Endodermal cell (in vitro differentiated cells): Measurements from ENCODE around the gene ADI1. TPM values are rescaled to one million over a fixed set of nuclear protein-coding genes. Genes with fewer than 3 reads are reported as not detected.

Source experiments
- DNase-seq: peaks from one replicate; pipeline ENCODE4 v3.0.0-alpha.2; 2017
- H3K27ac ChIP-seq: 2 replicates; pipeline ENCODE4 v1.5.1; 2013; ENCODE audit warnings: mild to moderate bottlenecking, low read depth, low read length, moderate library complexity
- H3K27me3 ChIP-seq: 2 replicates; pipeline ENCODE4 v1.6.1; 2013; ENCODE audit warnings: mild to moderate bottlenecking, low read length, moderate library complexity; ENCODE audit not compliant: insufficient read depth, control insufficient read depth, poor library complexity, severe bottlenecking
- H3K36me3 ChIP-seq: 2 replicates; pipeline ENCODE4 v1.7.0; 2013; ENCODE audit warnings: mild to moderate bottlenecking, low read length, moderate library complexity; ENCODE audit not compliant: control insufficient read depth, insufficient read depth
- H3K4me1 ChIP-seq: one replicate; pipeline ENCODE4 v1.7.0; 2013; ENCODE audit warnings: low read length; ENCODE audit not compliant: control insufficient read depth, insufficient read depth
- H3K4me3 ChIP-seq: 2 replicates; pipeline ENCODE4 v1.5.1; 2013; ENCODE audit warnings: mild to moderate bottlenecking, low read length, moderate library complexity
- H3K9ac ChIP-seq: 2 replicates; pipeline ENCODE4 v1.6.1; 2013; ENCODE audit warnings: mild to moderate bottlenecking, low read length, moderate library complexity; ENCODE audit not compliant: poor library complexity, severe bottlenecking; ENCODE audit errors: extremely low read depth
- H3K9me3 ChIP-seq: 2 replicates; pipeline ENCODE4 v1.6.1; 2013; ENCODE audit warnings: mild to moderate bottlenecking, low read length, moderate library complexity; ENCODE audit not compliant: control insufficient read depth
- H3K27ac Mint-ChIP-seq: 2 replicates; pipeline ENCODE4 v1.8.0; 2020; ENCODE audit warnings: mixed read lengths
- H3K27me3 Mint-ChIP-seq: 2 replicates; pipeline ENCODE4 v1.8.0; 2021; ENCODE audit warnings: mild to moderate bottlenecking, mixed read lengths; ENCODE audit not compliant: insufficient read depth
- H3K36me3 Mint-ChIP-seq: 2 replicates; pipeline ENCODE4 v1.8.0; 2020; ENCODE audit warnings: low read depth, mixed read lengths
- H3K4me1 Mint-ChIP-seq: 2 replicates; pipeline ENCODE4 v1.8.0; 2020; ENCODE audit warnings: mixed read lengths
- H3K4me3 Mint-ChIP-seq: 2 replicates; pipeline ENCODE4 v1.8.0; 2020; ENCODE audit warnings: mild to moderate bottlenecking, moderate library complexity, mixed read lengths
- H3K9me3 Mint-ChIP-seq: 2 replicates; pipeline ENCODE4 v1.8.0; 2020; ENCODE audit warnings: mild to moderate bottlenecking, mixed read lengths
- CTCF ChIP-seq: fragments of 200-600 bp; sonication (generic); conservative IDR thresholded peaks from 2 replicates; pipeline ENCODE4 v1.5.0; 2021; ENCODE audit warnings: antibody characterized with exemption, mild to moderate bottlenecking
- WGBS, 2 experiments: methylation state at CpG; one replicate each; pipeline versions ENCODE4 v1.1.5 to v1.1.7; 2013; ENCODE audit warnings: missing lambda C conversion rate in 2 of 2, mixed read lengths in 1 of 2; ENCODE audit not compliant: insufficient coverage in 1 of 2, insufficient read length in 1 of 2; 5-methylcytosine and 5-hydroxymethylcytosine counted together
- total RNA-seq, 2 donors: library from RNA; stranded (reverse); fragmentation: NEBNext Ultra II Directional in 1 of 2; extraction: Animal tissue kit (Norgen Biotek cat#: 25700) in 1 of 2; gene quantifications; 2 replicates in 1 of 2; 3 replicates in 1 of 2; pipeline ENCODE4 v1.2.1, GENCODE V29; 2021

The ADI1 gene
- total RNA-seq, 2 donors from 2014 or later: 27.1 to 40.1 TPM

- Mint-ChIP-seq H3K4me1 (peaks cover 10% of the 10 kb centered on the region), H3K4me3 (no peak overlapping the region), H3K36me3 (peaks cover 17% of the 10 kb centered on the region), H3K9me3 (no peaks in the 10 kb centered on the region), H3K27ac (no peak overlapping the region), H3K27me3 (no peaks in the 10 kb centered on the region)
- Histone ChIP-seq H3K27ac (no peak overlapping the region), H3K36me3 (peaks cover 3% of the 10 kb centered on the region), H3K9me3 (no peaks in the 10 kb centered on the region), H3K27me3 (no peaks in the 10 kb centered on the region), H3K4me3 (no peak overlapping the region), H3K9ac (no peak overlapping the region), H3K4me1 (no peaks in the 10 kb centered on the region)
- WGBS, 2 experiments: 92% methylated on average over 5 of the region's 5 CpGs
- TF ChIP-seq CTCF: no peak
- no peak for DNase-seq
Observed at GRCh38 chr2:3563521-3563976, 44.2 kb upstream of the ADI1 start.

GRCh38 chr2:3558205-3559014, 39.1 kb upstream of the ADI1 start, which contains the start of gene RNASEH1:
Gene RNASEH1, minus strand, starts transcription at chr2:3558333. Its CDS starts 73 bp downstream, at chr2:3558260.
- no peaks in the 10 kb centered on the region for H3K9me3 ChIP-seq
- no peak for TF ChIP-seq CTCF
- WGBS, 2 experiments: 0 to 1% methylated on average over 12 to 67 of the region's 67 CpGs
- H3K4me1 ChIP-seq: no peaks in the 10 kb centered on the region
- H3K36me3 ChIP-seq: peaks cover 38% of the 10 kb centered on the region
- DNase-seq: peak; percentile 99
- H3K27ac Mint-ChIP-seq: peak within 1 kb of the TSS; percentile 97
- peaks cover 47% of the 10 kb centered on the region for H3K36me3 Mint-ChIP-seq
- peak within 1 kb of the TSS; percentile 86 for H3K4me3 ChIP-seq
- H3K4me3 Mint-ChIP-seq: peak within 1 kb of the TSS; percentile 85
- peak within 1 kb of the TSS; percentile 97 for H3K9ac ChIP-seq
- peaks cover 7% of the 10 kb centered on the region for H3K4me1 Mint-ChIP-seq
- no peaks in the 10 kb centered on the region for H3K27me3 Mint-ChIP-seq
- H3K27ac ChIP-seq: peak within 1 kb of the TSS; percentile 97
- no peaks in the 10 kb centered on the region for H3K9me3 Mint-ChIP-seq
- H3K27me3 ChIP-seq: no peaks in the 10 kb centered on the region

- no peak for TF ChIP-seq CTCF
- Mint-ChIP-seq H3K27me3 (no peaks in the 10 kb centered on the region), H3K36me3 (peaks cover 49% of the 10 kb centered on the region), H3K4me3 (peak overlapping the region; percentile 85), H3K9me3 (no peaks in the 10 kb centered on the region), H3K27ac (peak overlapping the region; percentile 97), H3K4me1 (peaks cover 6% of the 10 kb centered on the region)
- Histone ChIP-seq H3K36me3 (peaks cover 43% of the 10 kb centered on the region), H3K4me3 (peak overlapping the region; percentile 86), H3K27ac (peak overlapping the region; percentile 90), H3K27me3 (no peaks in the 10 kb centered on the region), H3K9me3 (no peaks in the 10 kb centered on the region), H3K9ac (peak overlapping the region; percentile 97), H3K4me1 (no peaks in the 10 kb centered on the region)
- DNase-seq: no peak
- WGBS, 2 experiments: 0 to 1% methylated on average over 22 to 40 of the region's 40 CpGs
Observed at GRCh38 chr2:3557639-3558204, 38.4 kb upstream of the ADI1 start.
